ENCODE measurements around the gene MRPS9. TPM values are rescaled to one million over a fixed set of nuclear protein-coding genes. Genes with fewer than 3 reads are reported as not detected.

The MRPS9 gene
- total and polyA plus RNA-seq, 2 experiments from 2014 or later = 64.7 to 78.9 TPM

GRCh38 chr2:105140240-105140568, 102.3 kb downstream of the MRPS9 start:
- no peaks in the 10 kb centered on the region for H3K79me2 ChIP-seq (replicated peaks; ENCODE audit: insufficient read depth)
- no peak for DNase-seq (ENCODE audit: low spot score)

More at GRCh38 chr2:105140240-105140568, 102.3 kb downstream of the MRPS9 start:
- H3K4me1 ChIP-seq (ENCODE audit: insufficient read depth) = peaks cover 7% of the 10 kb centered on the region; the same call in 1 of the 2 replicates
- Mint-ChIP-seq H3K36me3 (ENCODE audit: low read depth) (no peaks in the 10 kb centered on the region), H3K4me1 (peaks cover 4% of the 10 kb centered on the region; the same call in 2 of the 3 replicates), H3K27ac (no peak overlapping the region), H3K4me3 (no peak overlapping the region), H3K27me3 (ENCODE audit: insufficient read depth, low read depth, poor library complexity) (peaks cover 18% of the 10 kb centered on the region), H3K9me3 (no peaks in the 10 kb centered on the region)
- peaks cover 6% of the 10 kb centered on the region; the same call in 1 of the 2 replicates for H3K27me3 ChIP-seq (ENCODE audit: insufficient read depth)
- no peaks in the 10 kb centered on the region for H3K9me2 ChIP-seq (ENCODE audit: insufficient read depth)
- no peak overlapping the region for H2AFZ ChIP-seq
- H4K20me1 ChIP-seq (replicated peaks; ENCODE audit: insufficient read depth) = no peaks in the 10 kb centered on the region
- no peak for ATAC-seq
- no peak overlapping the region for H3K27ac ChIP-seq (ENCODE audit: low read depth)
- H3K36me3 ChIP-seq (ENCODE audit: insufficient read depth) = no peaks in the 10 kb centered on the region
- TF ChIP-seq EZH2 (IDR thresholded peaks at IDR 0.05; ENCODE audit: low read depth, unreplicated experiment) (no peak), REST (IDR thresholded peaks at IDR 0.05; ENCODE audit: unreplicated experiment) (no peak), CREB1 (CRISPR knock-in tag; IDR thresholded peaks at IDR 0.05; ENCODE audit: low read depth) (no peak), ZNF114 (CRISPR knock-in tag; IDR thresholded peaks at IDR 0.05) (no peak), POLR2AphosphoS5 (IDR thresholded peaks at IDR 0.05; ENCODE audit: low read depth) (no peak), NANOG (IDR thresholded peaks at IDR 0.05; ENCODE audit: borderline replicate concordance) (no peak), EZH2phosphoT487 (IDR thresholded peaks at IDR 0.05; ENCODE audit: unreplicated experiment) (no peak), ZNF331 (CRISPR knock-in tag; IDR thresholded peaks at IDR 0.05; ENCODE audit: low read depth) (no peak), JUNB (IDR thresholded peaks at IDR 0.05; ENCODE audit: unreplicated experiment) (no peak)
- TF ChIP-seq, protein P1, sequence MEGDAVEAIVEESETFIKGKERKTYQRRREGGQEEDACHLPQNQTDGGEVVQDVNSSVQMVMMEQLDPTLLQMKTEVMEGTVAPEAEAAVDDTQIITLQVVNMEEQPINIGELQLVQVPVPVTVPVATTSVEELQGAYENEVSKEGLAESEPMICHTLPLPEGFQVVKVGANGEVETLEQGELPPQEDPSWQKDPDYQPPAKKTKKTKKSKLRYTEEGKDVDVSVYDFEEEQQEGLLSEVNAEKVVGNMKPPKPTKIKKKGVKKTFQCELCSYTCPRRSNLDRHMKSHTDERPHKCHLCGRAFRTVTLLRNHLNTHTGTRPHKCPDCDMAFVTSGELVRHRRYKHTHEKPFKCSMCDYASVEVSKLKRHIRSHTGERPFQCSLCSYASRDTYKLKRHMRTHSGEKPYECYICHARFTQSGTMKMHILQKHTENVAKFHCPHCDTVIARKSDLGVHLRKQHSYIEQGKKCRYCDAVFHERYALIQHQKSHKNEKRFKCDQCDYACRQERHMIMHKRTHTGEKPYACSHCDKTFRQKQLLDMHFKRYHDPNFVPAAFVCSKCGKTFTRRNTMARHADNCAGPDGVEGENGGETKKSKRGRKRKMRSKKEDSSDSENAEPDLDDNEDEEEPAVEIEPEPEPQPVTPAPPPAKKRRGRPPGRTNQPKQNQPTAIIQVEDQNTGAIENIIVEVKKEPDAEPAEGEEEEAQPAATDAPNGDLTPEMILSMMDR (conservative IDR thresholded peaks at IDR 0.05; ENCODE audit: low read depth in 2 of 2) = no peak
- no peak overlapping the region for H3K4me3 ChIP-seq
- no peak overlapping the region for H3K4me2 ChIP-seq
- no peaks in the 10 kb centered on the region for H3F3A ChIP-seq (replicated peaks; ENCODE audit: low read depth)

Measured in GM23338 (cell line).